Measurements from ENCODE around the gene MTFR2.

DNA sequence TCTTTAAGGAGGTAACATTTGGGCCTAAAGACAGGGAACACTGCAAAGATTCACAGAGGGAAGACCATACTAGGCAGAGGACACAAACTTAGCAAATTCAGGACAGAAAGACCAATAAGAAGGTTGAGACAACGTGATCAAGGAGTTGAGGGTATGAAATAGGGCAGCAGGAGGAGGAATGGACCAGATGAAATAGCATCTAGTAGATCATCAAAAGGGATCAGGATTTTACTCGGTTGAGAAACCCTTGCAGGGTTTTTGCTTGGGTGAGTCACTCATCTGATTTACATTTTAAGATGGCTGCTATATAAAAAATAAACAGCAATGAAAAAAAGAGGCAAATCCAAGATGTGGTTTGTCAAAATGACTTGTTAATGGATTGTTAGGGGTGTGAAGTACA is 34.8 kb upstream of the MTFR2 start:
- TF ChIP-seq, protein P1, sequence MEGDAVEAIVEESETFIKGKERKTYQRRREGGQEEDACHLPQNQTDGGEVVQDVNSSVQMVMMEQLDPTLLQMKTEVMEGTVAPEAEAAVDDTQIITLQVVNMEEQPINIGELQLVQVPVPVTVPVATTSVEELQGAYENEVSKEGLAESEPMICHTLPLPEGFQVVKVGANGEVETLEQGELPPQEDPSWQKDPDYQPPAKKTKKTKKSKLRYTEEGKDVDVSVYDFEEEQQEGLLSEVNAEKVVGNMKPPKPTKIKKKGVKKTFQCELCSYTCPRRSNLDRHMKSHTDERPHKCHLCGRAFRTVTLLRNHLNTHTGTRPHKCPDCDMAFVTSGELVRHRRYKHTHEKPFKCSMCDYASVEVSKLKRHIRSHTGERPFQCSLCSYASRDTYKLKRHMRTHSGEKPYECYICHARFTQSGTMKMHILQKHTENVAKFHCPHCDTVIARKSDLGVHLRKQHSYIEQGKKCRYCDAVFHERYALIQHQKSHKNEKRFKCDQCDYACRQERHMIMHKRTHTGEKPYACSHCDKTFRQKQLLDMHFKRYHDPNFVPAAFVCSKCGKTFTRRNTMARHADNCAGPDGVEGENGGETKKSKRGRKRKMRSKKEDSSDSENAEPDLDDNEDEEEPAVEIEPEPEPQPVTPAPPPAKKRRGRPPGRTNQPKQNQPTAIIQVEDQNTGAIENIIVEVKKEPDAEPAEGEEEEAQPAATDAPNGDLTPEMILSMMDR (IDR thresholded peaks at IDR 0.05; ENCODE audit: insufficient read depth, low read length, poor library complexity, severe bottlenecking), result no peak
- no peak for TF ChIP-seq EZH2phosphoT487 (conservative IDR thresholded peaks at IDR 0.05; ENCODE audit: low read length)
